ENCODE results near the gene MLST8.

DNA sequence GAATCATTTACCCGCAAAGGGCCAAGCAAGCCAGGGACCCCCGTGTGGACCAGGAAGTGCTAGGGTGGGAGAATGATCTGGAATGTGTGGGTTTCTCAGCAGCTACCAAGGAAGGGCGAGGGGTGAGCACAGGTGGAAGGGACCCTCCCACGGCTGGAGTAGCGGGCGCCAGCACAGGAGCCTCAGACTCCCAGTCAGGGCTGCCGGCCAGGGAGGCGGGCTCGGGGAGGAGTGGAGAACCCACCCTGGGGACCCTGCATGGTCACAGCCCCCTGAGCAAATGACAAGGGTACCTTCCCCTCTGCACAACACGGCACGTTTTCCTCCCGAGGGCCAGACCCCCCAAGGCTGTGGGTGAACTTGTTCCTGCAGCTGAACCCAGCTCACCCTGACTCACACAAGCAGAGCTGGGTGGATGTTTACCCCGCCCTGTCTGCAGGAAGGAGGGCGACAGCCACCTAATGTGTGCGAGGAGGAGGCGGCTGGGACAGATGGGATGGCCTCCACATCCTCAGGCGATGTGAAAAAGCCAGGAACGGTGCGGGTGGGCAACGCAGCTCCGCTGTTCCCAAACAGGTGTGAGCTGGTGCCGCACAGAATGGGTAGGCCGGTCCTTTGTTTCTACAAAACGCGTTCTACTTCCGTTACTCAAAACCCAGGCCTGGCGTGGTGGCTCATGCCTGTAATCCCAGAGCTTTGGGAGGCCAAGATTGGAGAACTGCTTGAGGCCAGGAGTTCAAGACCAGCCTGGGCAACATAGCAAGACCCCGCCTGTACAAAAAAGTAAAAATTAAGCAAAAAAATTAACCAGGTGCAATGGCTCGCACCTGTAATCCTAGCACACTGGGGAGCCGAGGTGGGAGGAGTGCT, 39.9 kb downstream of the MLST8 start:
- TF ChIP-seq, protein P1, sequence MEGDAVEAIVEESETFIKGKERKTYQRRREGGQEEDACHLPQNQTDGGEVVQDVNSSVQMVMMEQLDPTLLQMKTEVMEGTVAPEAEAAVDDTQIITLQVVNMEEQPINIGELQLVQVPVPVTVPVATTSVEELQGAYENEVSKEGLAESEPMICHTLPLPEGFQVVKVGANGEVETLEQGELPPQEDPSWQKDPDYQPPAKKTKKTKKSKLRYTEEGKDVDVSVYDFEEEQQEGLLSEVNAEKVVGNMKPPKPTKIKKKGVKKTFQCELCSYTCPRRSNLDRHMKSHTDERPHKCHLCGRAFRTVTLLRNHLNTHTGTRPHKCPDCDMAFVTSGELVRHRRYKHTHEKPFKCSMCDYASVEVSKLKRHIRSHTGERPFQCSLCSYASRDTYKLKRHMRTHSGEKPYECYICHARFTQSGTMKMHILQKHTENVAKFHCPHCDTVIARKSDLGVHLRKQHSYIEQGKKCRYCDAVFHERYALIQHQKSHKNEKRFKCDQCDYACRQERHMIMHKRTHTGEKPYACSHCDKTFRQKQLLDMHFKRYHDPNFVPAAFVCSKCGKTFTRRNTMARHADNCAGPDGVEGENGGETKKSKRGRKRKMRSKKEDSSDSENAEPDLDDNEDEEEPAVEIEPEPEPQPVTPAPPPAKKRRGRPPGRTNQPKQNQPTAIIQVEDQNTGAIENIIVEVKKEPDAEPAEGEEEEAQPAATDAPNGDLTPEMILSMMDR (IDR thresholded peaks at IDR 0.05), result no peak
- no peak for TF ChIP-seq POLR2A (IDR thresholded peaks at IDR 0.05)
